GM13977 (cell line): ENCODE measurements around the gene ARPC2.

ENCODE experiments used
- DNase-seq: peaks from one replicate; pipeline ENCODE4 v3.0.0; 2012; ENCODE audit warnings: low spot score
- in situ Hi-C: fragments of 300-500 bp; cut with MboI; formaldehyde crosslinking; loops from one replicate; pipeline ENCODE4 v1.12.0; 2022; ENCODE audit warnings: low sequenced_read_pairs, low pct_unique_long_range_greater_than_20kb, mixed read lengths, inconsistent platforms; ENCODE audit not compliant: unreplicated experiment
- TF ChIP-seq, protein P1 (sequence below): IDR thresholded peaks from 2 replicates; pipeline ENCODE4 v1.5.1; 2012; ENCODE audit warnings: mild to moderate bottlenecking, control low read depth; ENCODE audit not compliant: insufficient read depth; ENCODE audit errors: extremely low read depth, missing control alignments

ARPC2 gene

DNA sequence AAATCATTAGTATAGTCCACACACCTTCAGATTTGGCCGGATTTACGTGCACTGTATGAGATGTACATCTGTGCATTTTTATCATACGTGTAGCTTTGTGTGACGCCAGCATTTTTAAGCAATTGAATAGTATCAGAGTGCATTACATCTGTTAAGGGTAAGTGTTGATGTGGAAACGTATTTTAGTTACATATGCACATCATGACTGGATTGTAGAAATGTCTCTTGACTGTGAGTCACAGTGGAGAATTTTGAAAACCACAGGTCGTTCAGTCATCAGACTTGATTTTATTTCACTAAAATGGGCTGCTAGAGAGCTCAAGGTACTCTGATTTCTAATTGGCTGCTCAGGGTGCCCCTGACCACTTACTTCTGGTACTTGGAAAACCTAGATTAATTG is 38.5 kb downstream of the ARPC2 start:
- no peak for DNase-seq
- in situ Hi-C loops = no loop called here

DNA sequence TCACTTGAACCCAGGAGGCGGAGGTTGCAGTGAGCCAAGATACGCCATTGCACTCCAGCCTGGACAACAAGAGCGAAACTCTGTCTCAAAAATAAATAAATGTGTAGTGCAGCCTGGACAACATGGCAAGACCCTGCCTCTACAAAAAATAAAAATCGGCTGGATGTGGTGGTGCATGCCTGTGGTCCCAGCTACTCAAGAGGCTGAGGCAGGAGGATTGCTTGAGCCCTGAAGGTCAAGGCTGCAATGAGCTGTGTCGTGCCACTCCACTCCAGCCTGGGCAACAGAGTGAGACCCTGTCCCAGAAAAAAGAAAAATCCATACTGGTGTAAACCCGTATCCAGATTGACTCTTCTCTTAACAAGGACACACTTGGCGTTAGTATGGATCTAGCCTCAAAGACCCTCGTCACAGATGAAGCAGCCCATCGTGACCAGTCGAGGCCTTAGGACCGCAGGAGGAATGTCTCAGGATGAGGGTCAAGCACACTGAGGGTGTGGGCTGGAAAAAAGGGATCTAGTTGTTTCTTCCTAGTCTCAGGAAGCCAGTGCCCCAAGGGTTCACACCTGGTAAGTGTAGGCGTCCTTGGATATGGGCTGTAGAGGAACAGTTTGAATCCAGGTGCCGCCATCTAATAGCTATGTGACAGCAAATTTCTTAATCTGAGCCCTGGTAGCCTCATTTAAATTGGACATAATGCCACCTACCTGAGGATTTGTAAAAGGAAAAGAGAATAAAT is 39.8 kb downstream of the ARPC2 start:
- in situ Hi-C loops = no loop called here
- DNase-seq = no peak
- TF ChIP-seq, protein P1, sequence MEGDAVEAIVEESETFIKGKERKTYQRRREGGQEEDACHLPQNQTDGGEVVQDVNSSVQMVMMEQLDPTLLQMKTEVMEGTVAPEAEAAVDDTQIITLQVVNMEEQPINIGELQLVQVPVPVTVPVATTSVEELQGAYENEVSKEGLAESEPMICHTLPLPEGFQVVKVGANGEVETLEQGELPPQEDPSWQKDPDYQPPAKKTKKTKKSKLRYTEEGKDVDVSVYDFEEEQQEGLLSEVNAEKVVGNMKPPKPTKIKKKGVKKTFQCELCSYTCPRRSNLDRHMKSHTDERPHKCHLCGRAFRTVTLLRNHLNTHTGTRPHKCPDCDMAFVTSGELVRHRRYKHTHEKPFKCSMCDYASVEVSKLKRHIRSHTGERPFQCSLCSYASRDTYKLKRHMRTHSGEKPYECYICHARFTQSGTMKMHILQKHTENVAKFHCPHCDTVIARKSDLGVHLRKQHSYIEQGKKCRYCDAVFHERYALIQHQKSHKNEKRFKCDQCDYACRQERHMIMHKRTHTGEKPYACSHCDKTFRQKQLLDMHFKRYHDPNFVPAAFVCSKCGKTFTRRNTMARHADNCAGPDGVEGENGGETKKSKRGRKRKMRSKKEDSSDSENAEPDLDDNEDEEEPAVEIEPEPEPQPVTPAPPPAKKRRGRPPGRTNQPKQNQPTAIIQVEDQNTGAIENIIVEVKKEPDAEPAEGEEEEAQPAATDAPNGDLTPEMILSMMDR = no peak

More for the DNA sequence above, 38.5 kb downstream of the ARPC2 start:
- TF ChIP-seq, protein P1 = no peak

GRCh38 chr2:218257390-218257981 is 40.5 kb downstream of the ARPC2 start:
- peak; percentile 83 for DNase-seq
- in situ Hi-C loops = no loop called here
- TF ChIP-seq, protein P1 = peak; percentile 70

- in situ Hi-C loops = no loop called here
- TF ChIP-seq, protein P1 = no peak
- no peak for DNase-seq
Observed at GRCh38 chr2:218259099-218259961, 42.3 kb downstream of the ARPC2 start.

DNA sequence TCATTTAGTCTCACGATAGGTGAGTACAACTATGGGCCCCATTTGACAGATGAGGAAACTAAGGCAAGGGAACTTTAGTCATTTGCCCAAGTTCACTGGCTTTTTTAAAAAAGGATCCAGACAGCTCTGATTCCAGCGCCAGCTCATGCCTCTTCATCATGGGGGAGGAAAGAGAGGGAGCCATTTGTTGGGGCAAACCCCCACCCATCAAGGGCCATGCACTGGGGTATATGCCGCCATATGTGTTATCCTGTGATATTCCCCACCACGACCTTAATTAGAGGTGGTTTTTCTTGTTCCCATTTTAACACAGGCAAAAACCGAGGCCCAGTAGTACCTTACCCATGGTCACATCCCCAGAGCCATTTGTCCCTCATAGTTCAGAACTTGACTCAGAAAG is 43.2 kb downstream of the ARPC2 start:
- TF ChIP-seq, protein P1 = no peak
- in situ Hi-C loops = no loop called here
- no peak for DNase-seq

DNA sequence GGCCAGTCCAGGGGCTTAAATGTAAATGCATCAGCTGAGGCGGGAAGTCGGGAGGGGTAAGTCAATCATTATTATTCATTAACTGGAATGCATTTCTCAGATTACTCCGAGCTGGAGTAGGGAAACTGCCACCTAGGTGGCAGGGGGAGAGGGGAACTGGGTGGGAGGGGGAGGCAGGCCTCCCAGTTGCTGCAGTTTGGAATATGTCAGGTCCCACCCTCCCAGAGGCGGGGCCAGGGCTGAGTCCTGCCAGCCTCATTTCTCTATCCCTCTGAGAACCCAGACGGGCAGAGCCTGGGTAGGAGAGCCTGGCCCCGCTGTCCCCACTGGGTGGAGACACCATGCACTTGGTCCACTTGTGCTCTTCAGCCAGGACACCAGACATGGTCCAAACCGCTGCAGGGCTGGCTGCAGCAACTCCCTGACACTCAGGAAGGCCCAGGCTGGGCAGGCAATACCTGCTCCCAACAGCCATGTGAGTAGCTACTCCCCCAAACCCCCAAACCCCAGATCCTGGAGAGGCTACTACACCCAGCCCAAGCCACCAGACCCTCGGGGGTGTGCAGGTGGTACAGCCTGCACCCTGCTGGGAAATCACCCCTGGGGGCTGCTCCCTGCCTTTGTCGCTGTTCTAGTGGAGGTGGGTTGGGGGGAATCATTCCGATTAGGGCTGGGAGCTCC is 43.9 kb downstream of the ARPC2 start, which contains the start of gene GPBAR1:
TSS of gene GPBAR1 (plus strand) at position 274 of the 681 bp plus-strand sequence. CDS start 1,710 bp downstream, outside the sequence.
- TF ChIP-seq, protein P1 = no peak
- no peak for DNase-seq
- in situ Hi-C loops = no loop called here
